KMS-11 (cell line): ENCODE data around the gene KRT82.

ENCODE experiments used
- H2AFZ ChIP-seq: fragments of 200-600 bp; sonication (generic); 2 replicates; pipeline ENCODE4 v1.6.1; 2016; ENCODE audit warnings: antibody characterized with exemption, mixed run types, low read depth
- H3K27ac ChIP-seq: fragments of 200-600 bp; sonication (generic); 2 replicates; pipeline ENCODE4 v1.6.1; 2016; ENCODE audit warnings: mild to moderate bottlenecking, mixed run types
- H3K27me3 ChIP-seq: fragments of 200-600 bp; sonication (generic); 2 replicates; pipeline ENCODE4 v1.6.1; 2017; ENCODE audit warnings: mild to moderate bottlenecking, low read depth, mixed run types, moderate library complexity; ENCODE audit not compliant: insufficient read depth
- H3K36me3 ChIP-seq: fragments of 200-600 bp; sonication (generic); 2 replicates; pipeline ENCODE4 v1.6.1; 2017; ENCODE audit warnings: mild to moderate bottlenecking, mixed run types; ENCODE audit not compliant: insufficient read depth
- H3K4me1 ChIP-seq: fragments of 200-600 bp; sonication (generic); 2 replicates; pipeline ENCODE4 v1.6.1; 2016; ENCODE audit warnings: mild to moderate bottlenecking, low read depth, mixed run types; ENCODE audit not compliant: poor library complexity, severe bottlenecking
- H3K4me2 ChIP-seq: fragments of 200-600 bp; sonication (generic); 2 replicates; pipeline ENCODE4 v1.7.0; 2016; ENCODE audit warnings: mild to moderate bottlenecking, mixed run types
- H3K4me3 ChIP-seq: fragments of 200-600 bp; sonication (generic); IDR thresholded peaks from 2 replicates; pipeline ENCODE4 v1.6.1; 2017; ENCODE audit warnings: low read depth, low read length, mixed read lengths; ENCODE audit not compliant: insufficient read depth
- H3K79me2 ChIP-seq: fragments of 200-600 bp; sonication (generic); 2 replicates; pipeline ENCODE4 v1.6.1; 2016; ENCODE audit warnings: low read depth, mixed run types; ENCODE audit not compliant: insufficient read depth
- H3K9ac ChIP-seq: fragments of 200-600 bp; sonication (generic); 2 replicates; pipeline ENCODE4 v1.6.1; 2016; ENCODE audit warnings: mild to moderate bottlenecking, mixed run types
- H4K20me1 ChIP-seq: fragments of 200-600 bp; sonication (generic); 2 replicates; pipeline ENCODE4 v1.6.1; 2016; ENCODE audit warnings: mild to moderate bottlenecking, mixed run types; ENCODE audit not compliant: insufficient read depth
- TF ChIP-seq, protein P1 (sequence below): fragments of 200-600 bp; sonication (generic); conservative IDR thresholded peaks from 2 replicates; pipeline ENCODE4 v1.6.1; 2017; ENCODE audit warnings: low read depth, mild to moderate bottlenecking, antibody characterized with exemption, low read length, moderate library complexity, mixed read lengths

KRT82 gene

GRCh38 chr12:52381206-52381605 is 24.9 kb downstream of the KRT82 start:
- H3K4me2 ChIP-seq: no peak overlapping the region
- no peak overlapping the region for H2AFZ ChIP-seq
- H3K36me3 ChIP-seq: no peaks in the 10 kb centered on the region
- H3K4me1 ChIP-seq: no peaks in the 10 kb centered on the region
- H3K4me3 ChIP-seq: no peak overlapping the region
- no peak overlapping the region for H3K27ac ChIP-seq
- TF ChIP-seq, protein P1, sequence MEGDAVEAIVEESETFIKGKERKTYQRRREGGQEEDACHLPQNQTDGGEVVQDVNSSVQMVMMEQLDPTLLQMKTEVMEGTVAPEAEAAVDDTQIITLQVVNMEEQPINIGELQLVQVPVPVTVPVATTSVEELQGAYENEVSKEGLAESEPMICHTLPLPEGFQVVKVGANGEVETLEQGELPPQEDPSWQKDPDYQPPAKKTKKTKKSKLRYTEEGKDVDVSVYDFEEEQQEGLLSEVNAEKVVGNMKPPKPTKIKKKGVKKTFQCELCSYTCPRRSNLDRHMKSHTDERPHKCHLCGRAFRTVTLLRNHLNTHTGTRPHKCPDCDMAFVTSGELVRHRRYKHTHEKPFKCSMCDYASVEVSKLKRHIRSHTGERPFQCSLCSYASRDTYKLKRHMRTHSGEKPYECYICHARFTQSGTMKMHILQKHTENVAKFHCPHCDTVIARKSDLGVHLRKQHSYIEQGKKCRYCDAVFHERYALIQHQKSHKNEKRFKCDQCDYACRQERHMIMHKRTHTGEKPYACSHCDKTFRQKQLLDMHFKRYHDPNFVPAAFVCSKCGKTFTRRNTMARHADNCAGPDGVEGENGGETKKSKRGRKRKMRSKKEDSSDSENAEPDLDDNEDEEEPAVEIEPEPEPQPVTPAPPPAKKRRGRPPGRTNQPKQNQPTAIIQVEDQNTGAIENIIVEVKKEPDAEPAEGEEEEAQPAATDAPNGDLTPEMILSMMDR: no peak
- H3K9ac ChIP-seq: no peak overlapping the region
- no peaks in the 10 kb centered on the region for H4K20me1 ChIP-seq
- peaks cover 34% of the 10 kb centered on the region; the same call in 1 of the 2 replicates for H3K27me3 ChIP-seq
- H3K79me2 ChIP-seq: no peaks in the 10 kb centered on the region

- Histone ChIP-seq H3K36me3 (no peaks in the 10 kb centered on the region), H2AFZ (no peak overlapping the region), H4K20me1 (no peaks in the 10 kb centered on the region), H3K79me2 (no peaks in the 10 kb centered on the region), H3K27ac (no peak overlapping the region), H3K4me3 (no peak overlapping the region), H3K4me2 (no peak overlapping the region), H3K9ac (no peak overlapping the region), H3K4me1 (no peaks in the 10 kb centered on the region), H3K27me3 (peaks cover 40% of the 10 kb centered on the region; the same call in 1 of the 2 replicates)
- TF ChIP-seq, protein P1: peak; percentile 37; the same call in 1 of the 2 replicates
Measured at GRCh38 chr12:52380271-52380694, 25.9 kb downstream of the KRT82 start.

GRCh38 chr12:52379536-52379935 is 26.6 kb downstream of the KRT82 start:
- Histone ChIP-seq H3K27ac (no peak overlapping the region), H3K36me3 (no peaks in the 10 kb centered on the region), H3K4me1 (no peaks in the 10 kb centered on the region), H3K9ac (no peak overlapping the region), H4K20me1 (no peaks in the 10 kb centered on the region), H3K4me2 (no peak overlapping the region), H3K79me2 (no peaks in the 10 kb centered on the region), H3K4me3 (no peak overlapping the region), H2AFZ (no peak overlapping the region), H3K27me3 (peaks cover 41% of the 10 kb centered on the region; the same call in 1 of the 2 replicates)
- TF ChIP-seq, protein P1: no peak

DNA sequence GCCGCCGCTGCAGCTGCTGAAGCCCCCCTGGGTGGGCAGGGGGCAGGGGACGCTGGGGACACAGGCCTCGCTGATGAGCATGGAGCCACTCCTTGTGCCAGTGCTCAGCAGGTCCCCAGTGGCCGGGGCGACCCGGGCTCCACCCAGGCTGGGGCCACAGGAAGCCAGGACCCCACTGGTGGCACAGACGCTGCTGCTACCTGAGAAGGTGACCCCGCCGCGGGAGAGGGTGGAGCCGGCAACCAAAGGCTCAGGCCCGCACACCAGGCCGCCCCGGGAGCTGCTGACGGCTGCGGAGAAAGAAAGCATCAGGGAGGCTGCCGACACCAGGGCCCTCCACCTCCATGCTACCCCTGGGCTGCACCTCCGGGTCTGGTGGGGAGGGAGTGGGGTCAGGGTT is 28.0 kb downstream of the KRT82 start:
- H3K4me2 ChIP-seq: no peak overlapping the region
- no peaks in the 10 kb centered on the region for H4K20me1 ChIP-seq
- H3K27me3 ChIP-seq: peaks cover 37% of the 10 kb centered on the region; the same call in 1 of the 2 replicates
- H2AFZ ChIP-seq: no peak overlapping the region
- no peak overlapping the region for H3K4me3 ChIP-seq
- H3K79me2 ChIP-seq: no peaks in the 10 kb centered on the region
- H3K9ac ChIP-seq: no peak overlapping the region
- no peak overlapping the region for H3K27ac ChIP-seq
- no peaks in the 10 kb centered on the region for H3K36me3 ChIP-seq
- TF ChIP-seq, protein P1: no peak
- no peaks in the 10 kb centered on the region for H3K4me1 ChIP-seq
